ENCODE measurements around the gene FFAR4.

The FFAR4 gene

DNA sequence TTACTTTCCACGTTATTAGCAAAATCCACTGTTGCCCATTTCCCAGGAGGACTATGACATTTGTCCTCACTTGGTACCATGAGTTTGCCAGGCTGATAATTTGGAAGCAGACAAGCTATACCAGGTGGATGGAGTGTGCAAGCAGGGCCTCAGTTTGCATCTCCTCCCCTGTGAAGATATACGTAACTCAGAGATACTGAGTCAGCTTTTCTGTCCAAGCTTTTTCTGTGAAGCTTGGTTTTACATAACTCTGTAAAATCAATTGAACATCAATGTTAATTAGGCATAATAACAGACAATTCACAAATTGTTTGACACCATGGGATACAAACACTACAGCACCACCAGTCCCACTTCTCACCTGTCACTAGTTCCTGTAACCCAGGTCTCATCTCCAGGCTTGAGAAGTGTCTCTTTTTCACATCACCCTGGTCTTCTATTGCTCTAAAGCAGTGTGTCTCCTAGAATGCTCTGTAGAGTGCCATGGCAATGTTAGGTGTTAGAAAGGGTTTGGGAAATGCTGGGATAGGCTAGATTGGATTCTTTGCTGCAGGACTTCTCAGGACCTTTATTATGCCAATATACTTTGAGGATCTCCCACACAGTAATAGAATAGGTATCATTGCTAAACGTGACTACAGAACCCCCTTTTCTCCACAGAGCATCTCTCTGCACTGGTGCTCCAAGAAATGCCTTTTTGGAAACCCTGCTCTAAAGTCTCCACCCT, 13.7 kb downstream of the FFAR4 start:
- H3K4me3 ChIP-seq (replicated peaks; ENCODE audit: low read depth, low read length): no peak overlapping the region
- DNase-seq (ENCODE audit: low read depth): no peak
- TF ChIP-seq, protein P1, sequence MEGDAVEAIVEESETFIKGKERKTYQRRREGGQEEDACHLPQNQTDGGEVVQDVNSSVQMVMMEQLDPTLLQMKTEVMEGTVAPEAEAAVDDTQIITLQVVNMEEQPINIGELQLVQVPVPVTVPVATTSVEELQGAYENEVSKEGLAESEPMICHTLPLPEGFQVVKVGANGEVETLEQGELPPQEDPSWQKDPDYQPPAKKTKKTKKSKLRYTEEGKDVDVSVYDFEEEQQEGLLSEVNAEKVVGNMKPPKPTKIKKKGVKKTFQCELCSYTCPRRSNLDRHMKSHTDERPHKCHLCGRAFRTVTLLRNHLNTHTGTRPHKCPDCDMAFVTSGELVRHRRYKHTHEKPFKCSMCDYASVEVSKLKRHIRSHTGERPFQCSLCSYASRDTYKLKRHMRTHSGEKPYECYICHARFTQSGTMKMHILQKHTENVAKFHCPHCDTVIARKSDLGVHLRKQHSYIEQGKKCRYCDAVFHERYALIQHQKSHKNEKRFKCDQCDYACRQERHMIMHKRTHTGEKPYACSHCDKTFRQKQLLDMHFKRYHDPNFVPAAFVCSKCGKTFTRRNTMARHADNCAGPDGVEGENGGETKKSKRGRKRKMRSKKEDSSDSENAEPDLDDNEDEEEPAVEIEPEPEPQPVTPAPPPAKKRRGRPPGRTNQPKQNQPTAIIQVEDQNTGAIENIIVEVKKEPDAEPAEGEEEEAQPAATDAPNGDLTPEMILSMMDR (IDR thresholded peaks at IDR 0.05; ENCODE audit: low read length, missing control alignments): no peak

DNA sequence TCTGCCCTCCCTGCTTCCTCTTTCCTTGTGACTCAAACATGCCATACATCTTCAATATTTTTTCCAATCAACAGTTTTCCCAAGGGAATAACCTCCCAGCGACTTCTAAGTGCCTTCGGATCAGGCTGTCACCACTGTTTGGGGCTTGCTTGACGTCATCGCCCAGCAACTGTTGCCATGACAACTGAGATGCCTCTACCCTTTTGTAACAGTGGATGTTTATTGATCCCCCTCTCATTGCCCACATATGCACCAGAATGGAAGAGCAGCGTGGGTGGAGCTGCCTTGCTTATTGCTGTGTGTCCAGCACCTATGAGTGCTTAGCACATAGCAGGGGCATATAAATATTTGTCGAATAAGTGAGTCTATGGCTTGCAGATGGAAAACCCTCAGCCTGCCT, 14.4 kb downstream of the FFAR4 start:
- DNase-seq (ENCODE audit: low read depth): peak; percentile 14
- no peak overlapping the region for H3K4me3 ChIP-seq (replicated peaks; ENCODE audit: low read depth, low read length)
- TF ChIP-seq, protein P1 (IDR thresholded peaks at IDR 0.05; ENCODE audit: low read length, missing control alignments): no peak

DNA sequence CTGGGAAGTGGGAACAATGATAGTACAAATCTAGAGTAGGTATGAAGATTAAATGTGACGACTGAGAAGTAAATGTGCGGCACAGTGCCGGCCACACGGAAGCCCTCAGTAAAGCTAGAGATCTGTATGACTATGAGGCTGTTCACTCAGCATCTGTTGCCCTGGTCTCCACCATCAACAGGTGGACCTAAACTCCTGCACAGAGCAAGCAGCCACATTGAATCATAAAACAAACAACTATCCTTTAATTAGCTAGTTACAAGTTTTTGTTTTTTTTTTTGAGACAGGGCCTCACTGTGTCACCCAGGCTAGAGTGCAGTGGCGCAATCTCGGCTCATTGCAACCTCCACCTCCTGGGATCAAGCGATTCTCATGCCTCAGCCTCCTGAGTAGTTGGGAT, 18.0 kb downstream of the FFAR4 start:
- TF ChIP-seq, protein P1 (IDR thresholded peaks at IDR 0.05; ENCODE audit: low read length, missing control alignments): no peak
- H3K4me3 ChIP-seq (replicated peaks; ENCODE audit: low read depth, low read length): no peak overlapping the region
- no peak for DNase-seq (ENCODE audit: low read depth)

DNA sequence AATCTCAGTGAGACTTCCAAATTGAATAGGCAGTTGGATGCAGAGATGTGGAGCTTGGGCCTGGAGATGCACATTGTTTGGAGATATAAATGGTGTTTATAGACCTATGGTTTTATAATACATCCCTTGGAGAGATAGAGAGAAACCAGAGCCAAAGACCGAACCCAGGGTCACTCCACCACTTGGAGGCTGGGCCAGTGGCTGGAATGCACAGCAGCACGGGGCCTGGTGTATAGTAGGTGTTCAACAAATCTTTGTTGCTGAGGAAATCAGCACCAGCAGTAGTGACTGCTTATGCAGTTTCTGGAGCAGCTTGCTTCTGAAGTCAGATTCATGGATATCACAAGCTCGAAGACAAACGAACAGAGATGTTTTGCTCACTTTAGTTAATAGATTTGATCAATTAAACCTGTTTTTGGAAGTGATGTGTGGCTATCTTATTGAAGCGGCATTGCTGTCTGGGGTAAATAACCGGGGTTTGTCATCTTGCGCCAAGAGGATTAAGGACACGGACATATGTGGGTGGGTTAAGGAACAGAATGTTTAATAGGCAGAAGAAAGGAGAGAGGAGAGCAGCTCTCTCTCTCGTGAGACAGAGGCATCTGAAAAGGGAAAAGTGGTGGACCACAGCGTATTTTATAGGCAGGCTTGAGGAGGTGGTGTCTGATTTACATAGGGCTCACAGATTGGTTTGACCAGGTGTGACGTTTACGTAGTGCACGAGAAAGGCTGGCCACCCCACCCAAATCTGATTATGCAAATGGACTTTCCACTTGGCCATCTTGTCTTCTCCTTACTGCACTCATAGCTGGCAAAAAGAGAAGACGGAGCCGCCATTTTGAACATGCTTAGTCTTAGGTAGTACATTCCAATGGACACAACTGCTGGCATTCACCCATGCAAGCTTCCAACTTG, 23.4 kb downstream of the FFAR4 start:
- TF ChIP-seq, protein P1 (IDR thresholded peaks at IDR 0.05; ENCODE audit: low read length, missing control alignments): no peak
- DNase-seq (ENCODE audit: low read depth): no peak
- no peak overlapping the region for H3K4me3 ChIP-seq (replicated peaks; ENCODE audit: low read depth, low read length)

DNA sequence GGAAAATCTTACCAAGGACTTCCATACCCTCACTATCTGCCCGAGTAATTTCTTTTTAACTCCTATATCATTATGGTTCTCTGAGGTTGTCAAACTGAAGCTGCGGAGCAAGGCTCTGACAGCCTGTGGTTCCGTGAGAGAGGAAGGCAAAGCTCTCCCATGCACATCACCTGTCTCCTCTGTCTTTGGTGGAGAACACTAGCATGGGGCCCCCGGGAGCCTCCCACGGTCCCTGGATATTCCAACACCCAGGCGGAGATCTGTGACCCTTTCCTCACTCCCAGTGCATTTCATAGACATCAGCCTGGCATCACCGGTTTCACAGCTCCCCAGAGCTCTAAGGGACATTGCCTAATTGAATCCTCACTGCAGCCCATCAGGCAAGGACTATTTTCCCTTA, 24.2 kb downstream of the FFAR4 start:
- H3K4me3 ChIP-seq (replicated peaks; ENCODE audit: low read depth, low read length): no peak overlapping the region
- TF ChIP-seq, protein P1 (IDR thresholded peaks at IDR 0.05; ENCODE audit: low read length, missing control alignments): no peak
- no peak for DNase-seq (ENCODE audit: low read depth)

DNA sequence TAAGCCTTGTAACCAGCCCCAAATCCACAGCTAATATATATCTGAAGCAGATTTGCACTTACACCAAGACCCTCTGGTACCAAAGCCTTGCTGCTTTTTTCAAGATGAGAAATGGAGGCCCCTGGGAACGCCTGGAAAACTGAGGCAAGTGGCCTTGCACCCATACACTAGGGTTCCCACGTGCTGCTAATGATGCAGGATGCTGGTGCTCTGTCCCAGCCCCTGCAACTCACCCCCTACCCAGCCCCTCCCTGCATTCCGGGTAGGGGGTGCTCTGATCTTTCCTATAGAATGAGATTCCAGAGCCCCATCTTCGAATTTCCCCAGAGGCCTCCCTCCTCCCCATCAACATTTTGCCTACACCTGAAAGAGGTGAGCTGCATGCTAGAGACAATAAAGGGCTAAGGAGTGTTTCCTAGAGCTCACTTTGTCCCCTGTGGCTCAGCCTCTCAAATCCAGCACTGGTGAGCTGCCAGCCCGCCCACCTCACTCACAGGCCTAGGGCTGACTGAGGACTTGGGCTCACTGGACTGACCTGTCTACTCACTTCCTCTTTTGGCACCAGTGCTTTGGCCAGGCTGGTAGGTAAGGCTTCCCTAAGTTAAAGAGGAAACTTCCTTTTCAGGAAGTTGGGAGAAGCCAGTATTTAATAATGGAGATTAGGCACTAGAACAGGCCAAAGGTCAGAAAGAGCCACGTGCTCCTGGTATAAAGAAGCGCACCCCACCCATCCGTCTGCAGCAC, 24.8 kb downstream of the FFAR4 start:
- no peak for DNase-seq (ENCODE audit: low read depth)
- H3K4me3 ChIP-seq (replicated peaks; ENCODE audit: low read depth, low read length): no peak overlapping the region
- TF ChIP-seq, protein P1 (IDR thresholded peaks at IDR 0.05; ENCODE audit: low read length, missing control alignments): no peak

Data from fibroblast of pulmonary artery (primary cell).